GM18526 (cell line): ENCODE measurements around the gene MPRIP.

Source experiments
- POLR2A ChIP-seq: IDR thresholded peaks from 3 replicates; pipeline ENCODE4 v1.6.1; 2011; ENCODE audit not compliant: insufficient read length; ENCODE audit errors: extremely low read depth

Gene MPRIP

DNA sequence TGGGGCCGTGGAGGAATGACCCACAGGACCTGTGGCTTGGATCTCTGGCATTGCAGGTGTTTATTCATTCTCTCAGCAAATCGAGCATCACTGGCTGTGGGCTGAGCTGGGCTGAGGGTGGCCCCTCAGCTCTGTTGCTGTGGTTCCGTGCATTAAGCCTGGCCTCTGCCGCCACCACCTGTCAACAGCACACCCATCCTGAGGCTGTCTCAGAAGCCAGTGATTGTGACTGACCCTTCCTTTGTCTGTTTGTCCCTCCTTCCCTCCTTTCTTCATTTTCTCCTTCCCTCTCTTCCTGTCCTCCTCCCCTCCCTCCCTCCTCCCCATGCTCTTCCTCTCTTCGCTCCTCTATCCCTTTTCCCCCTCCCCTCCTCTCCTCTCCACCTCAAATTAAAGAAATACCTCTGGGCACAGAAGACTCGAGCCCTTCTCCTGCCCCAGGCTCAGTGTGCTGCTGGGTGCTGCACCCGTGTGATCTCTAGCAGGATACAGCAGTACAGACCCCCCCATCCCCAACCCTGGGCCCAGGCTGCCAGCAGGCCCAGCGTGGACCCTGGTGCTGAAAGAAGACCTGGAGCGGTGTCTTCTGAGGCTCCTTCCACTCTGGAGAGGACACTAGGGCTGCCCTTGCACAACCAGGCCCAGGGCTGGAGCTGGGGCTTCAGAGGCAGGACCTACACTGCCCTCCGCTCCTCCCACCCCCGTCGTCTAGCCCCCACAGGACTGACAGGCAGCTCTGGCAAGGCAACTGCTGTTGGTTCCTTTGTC is 88.0 kb downstream of the MPRIP start:
- TF ChIP-seq POLR2A: no peak

DNA sequence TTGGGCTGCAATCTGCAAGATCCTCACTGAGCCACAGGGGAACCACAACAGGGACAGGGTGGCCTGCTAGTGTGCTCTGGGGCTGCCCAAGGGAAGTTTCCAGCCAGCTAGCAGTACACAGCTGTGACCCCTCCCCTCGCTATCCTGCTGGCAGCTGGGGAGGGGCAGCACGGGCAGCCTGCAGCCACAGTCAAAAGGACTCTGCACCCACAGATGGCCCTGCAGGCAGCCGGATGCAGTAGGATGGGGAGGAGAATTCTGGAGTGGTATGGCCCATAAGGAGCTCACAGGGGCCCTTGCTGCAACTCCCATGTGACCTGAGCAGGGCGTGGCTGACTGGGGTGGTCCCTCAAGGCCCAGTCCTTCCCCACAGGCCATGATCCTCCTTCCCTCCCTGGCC is 89.6 kb downstream of the MPRIP start:
- TF ChIP-seq POLR2A: no peak

DNA sequence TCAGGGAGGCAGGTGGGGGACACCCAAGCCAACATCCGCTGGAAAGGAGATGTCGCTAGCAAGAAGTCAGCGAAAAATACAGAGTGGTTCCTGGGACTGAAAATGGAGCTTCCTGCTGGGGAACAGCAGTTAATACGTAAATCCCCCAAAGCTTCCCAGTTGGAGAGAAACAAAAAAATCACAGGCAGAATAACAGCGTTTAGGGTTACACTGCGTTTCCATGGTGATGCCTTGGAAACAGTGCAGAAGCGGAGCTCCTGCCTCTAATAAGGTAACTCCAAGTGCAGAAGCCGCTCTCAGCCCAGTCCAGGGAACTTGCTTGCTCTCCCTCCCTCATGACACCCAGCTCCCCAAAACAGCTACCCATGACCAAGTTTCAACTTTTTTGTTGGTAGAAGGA is 90.5 kb downstream of the MPRIP start:
- no peak for TF ChIP-seq POLR2A

DNA sequence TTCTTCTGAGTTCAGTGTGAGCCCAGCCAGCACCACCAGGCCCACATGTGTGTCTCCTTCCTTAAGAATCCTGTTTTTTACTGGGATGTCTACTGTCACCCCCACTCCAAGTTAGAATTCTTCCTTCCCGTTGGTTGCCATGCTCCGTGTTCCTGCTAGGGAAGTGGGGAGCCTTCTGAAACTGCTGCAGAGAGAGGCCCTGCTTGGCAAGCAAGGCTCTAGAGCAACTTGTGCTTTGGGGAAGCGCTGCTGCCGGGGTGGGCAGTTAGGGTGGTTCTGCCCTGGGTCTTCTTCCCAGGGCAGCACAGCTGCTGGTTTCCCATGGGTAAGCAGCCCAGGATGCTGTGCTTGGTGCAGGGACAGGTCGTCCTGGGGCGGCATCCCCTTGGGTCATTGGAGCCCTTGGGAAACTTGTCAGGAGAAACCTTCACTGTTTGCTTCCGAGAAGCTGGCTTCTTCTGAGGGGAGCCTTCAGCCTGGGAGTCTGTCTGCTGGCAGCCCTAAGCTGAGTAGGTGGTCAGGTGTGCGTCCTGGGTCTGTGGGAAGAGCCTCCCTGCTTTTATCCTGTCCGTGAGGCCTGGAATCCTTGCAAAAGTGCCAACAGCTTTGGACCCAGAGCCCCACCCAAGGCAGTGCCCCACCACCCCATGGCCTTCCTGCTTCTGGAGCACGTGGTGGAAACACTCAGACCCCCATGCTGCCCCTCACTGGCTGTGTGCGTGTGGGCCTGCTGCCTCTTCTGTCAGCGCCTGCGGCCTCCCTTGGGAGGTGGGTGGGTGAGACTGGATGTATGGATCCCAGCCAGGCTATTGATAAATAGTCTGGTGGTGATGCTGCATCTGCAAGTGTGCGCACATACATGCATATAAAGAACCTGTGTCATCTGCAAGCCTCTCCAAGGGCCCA is 92.0 kb downstream of the MPRIP start:
- TF ChIP-seq POLR2A: no peak

DNA sequence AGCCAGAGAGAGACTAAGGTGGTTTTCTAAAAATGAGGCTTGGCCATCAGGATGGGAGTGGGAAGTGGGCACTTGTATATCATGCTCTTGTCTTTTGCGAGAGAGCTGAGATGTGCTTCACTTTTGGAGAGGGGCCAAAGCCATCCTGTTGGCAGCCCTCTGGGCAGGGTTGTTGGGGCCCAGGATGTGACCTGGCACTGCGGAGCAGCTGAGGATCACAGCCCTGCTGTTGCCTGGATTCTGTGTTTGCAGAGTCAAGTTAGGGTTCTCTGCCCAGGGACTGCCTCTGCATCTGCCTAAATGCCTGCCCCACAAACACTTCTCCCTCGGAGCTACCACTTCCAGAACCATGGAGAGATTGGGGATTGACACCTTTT is 92.7 kb downstream of the MPRIP start:
- TF ChIP-seq POLR2A: no peak

GRCh38 chr17:17137731-17138585 is 95.7 kb downstream of the MPRIP start:
- TF ChIP-seq POLR2A: no peak

- no peak for TF ChIP-seq POLR2A
These were observed 97.8 kb downstream of the MPRIP start for GRCh38 chr17:17139972-17140589.

DNA sequence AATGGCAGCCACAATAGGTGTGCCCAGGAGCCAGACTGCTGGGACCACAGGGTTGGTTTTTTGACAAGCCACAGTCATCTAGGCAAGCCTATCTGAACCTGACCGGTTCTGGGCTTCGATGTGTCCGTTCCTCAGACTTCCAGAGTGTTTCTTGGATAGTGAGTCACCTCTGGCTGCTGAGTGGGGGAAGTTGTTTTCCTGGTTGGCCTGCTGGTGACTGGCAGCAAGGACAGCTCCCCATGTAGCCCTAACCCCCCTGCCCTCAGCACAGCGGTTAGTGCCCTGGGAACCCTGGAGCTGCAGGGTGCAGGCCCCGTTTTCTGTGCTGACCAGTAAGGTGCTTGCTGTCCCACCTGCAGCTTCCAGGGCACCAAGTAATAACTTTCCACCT is 98.3 kb downstream of the MPRIP start:
- TF ChIP-seq POLR2A: no peak

DNA sequence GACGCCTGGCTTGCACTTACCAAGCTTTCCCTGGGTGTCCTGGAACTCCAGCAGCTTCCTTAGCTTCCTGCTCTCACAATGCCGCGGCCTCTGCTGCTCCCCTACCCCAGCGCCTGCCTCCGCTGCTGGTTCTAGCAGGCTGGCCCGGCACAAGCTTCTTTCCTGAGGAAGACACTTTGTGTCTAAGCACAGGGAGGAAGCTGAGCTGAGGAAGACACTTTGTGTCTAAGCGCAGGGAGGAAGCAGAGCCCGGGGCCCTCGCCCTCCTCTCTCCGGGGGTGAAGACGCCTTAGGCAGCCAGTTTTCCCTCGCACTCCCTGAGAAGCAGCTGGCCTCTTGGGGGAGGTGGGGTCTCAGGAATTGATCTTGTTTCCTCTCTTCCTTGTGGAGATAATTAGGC is 99.0 kb downstream of the MPRIP start:
- no peak for TF ChIP-seq POLR2A

DNA sequence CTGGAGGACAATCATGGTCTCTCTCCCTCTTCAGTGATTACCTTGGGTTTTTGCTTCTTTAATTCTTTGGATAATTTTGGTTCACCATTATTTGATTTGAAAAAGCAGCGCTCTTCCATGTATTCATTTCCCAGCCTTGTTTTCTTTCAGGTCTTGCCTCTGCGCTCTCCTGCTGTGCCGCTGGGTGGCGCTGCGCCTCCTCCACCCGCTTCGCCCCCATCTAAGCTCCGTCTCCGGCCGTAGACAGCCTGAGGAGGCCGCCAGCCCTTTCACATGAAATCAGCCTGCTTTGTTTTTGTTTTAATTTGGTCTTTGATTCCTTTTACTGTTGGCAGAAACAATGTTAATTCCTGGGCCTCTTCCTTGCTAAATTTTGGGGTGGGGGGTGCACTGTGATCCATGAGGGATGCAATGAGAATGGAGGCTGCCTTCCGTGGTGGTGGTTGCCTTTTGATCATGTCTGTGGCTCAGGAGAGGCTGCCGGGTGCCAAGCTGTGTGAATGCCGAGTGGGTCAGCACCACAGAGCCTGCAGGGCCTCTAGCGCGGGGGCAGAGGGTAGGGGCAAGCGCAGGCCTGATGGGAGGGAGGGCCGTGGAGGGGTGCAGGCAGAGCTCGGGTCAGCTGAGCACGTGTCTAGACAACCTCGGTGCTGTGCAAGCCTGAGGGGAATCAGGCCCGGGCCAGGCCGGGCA is 99.7 kb downstream of the MPRIP start:
- no peak for TF ChIP-seq POLR2A

DNA sequence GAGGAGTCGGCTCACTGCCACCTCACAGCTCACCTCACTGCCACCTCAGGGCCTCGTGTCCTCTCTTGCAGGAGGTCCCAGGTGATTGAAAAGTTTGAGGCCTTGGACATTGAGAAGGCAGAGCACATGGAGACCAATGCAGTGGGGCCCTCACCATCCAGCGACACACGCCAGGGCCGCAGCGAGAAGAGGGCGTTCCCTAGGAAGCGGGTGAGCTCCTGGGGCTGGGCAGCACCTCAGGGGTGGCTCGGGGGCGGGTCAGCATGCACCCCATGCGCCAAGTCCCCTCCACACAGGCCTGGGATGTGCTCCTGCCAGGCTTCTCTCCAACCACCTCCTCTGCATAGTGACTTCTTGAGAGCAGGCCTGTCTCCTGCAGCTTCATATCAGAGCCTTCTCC is 100.3 kb downstream of the MPRIP start:
- no peak for TF ChIP-seq POLR2A

DNA sequence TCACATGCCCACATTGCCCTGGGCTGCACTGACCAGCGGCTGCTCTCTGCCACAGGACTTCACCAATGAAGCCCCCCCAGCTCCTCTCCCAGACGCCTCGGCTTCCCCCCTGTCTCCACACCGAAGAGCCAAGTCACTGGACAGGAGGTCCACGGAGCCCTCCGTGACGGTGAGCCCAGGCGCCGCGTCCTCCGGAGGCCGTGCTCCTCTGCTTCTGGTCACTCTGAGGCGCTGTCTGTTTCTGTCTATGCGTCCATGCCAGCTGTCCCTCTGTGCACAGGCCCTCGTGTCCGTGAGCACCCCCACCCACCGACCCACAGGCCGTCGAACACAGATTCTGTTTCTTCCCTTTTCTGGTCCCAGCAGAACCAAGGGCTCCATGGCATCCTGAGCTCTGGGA is 101.2 kb downstream of the MPRIP start:
- TF ChIP-seq POLR2A: no peak

GRCh38 chr17:17144061-17144460 is 101.8 kb downstream of the MPRIP start:
- TF ChIP-seq POLR2A: no peak

- no peak for TF ChIP-seq POLR2A
These were observed 102.8 kb downstream of the MPRIP start for GRCh38 chr17:17144916-17145665.
